Ascending aorta (tissue), 2 donors: ENCODE results near the gene FAAH. TPM values are rescaled to one million over a fixed set of nuclear protein-coding genes. Genes with fewer than 3 reads are reported as not detected.

Experiments used
- DNase-seq, 2 donors: peaks; one replicate each; pipeline ENCODE4 v3.0.0-alpha.2; 2019; ENCODE audit warnings: low spot score in 2 of 2
- H3K27ac ChIP-seq, 2 donors: fragments of 200-600 bp; sonication (generic); one replicate each; pipeline ENCODE4 v1.5.1; 2016 to 2017; ENCODE audit warnings: mild to moderate bottlenecking in 1 of 2
- H3K27me3 ChIP-seq: fragments of 200-600 bp; sonication (generic); one replicate; pipeline ENCODE4 v1.5.1; 2017
- H3K36me3 ChIP-seq, 2 donors: fragments of 200-600 bp; sonication (generic); one replicate each; pipeline ENCODE4 v1.5.1; 2016
- H3K4me1 ChIP-seq, 2 donors: fragments of 200-600 bp; sonication (generic); one replicate each; pipeline ENCODE4 v1.5.1; 2016 to 2017; ENCODE audit warnings: mild to moderate bottlenecking in 1 of 2
- H3K4me3 ChIP-seq, 2 donors: fragments of 200-600 bp; sonication (generic); one replicate each; pipeline ENCODE4 v1.5.1; 2016 to 2017; ENCODE audit warnings: mild to moderate bottlenecking in 1 of 2
- H3K9me3 ChIP-seq, 2 donors: fragments of 200-600 bp; sonication (generic); one replicate each; pipeline ENCODE4 v1.5.1; 2016
- CTCF ChIP-seq, 3 experiments: fragments of 200-600 bp in 2 of 3; fragments of 450-650 bp in 1 of 3; sonication (generic) in 2 of 3; IDR thresholded peaks; one replicate each; pipeline ENCODE4 v1.5.1; 2016 to 2019; ENCODE audit warnings: antibody characterized with exemption in 3 of 3, mild to moderate bottlenecking in 1 of 3, moderate library complexity in 1 of 3
- intact Hi-C: fragments of 100-400 bp; cut with DNase I; formaldehyde crosslinking; loops from one replicate; pipeline ENCODE4 v1.15.1; 2023
- total RNA-seq: library from RNA; depleted of rRNA; stranded (reverse); fragments of >200 nt; gene quantifications from one replicate; pipeline ENCODE4 v1.1.0, GENCODE V29; 2016

Gene FAAH
- total RNA-seq, 1 donor from 2014 or later = 6.0 TPM

GRCh38 chr1:46452931-46453325, 58.8 kb downstream of the FAAH start:
- H3K4me3 ChIP-seq = no peak overlapping the region
- no peak for TF ChIP-seq CTCF (IDR thresholded peaks at IDR 0.05)
- no peaks in the 10 kb centered on the region for H3K9me3 ChIP-seq
- H3K27ac ChIP-seq = no peak overlapping the region
- intact Hi-C loops = no loop called here
- H3K27me3 ChIP-seq = no peaks in the 10 kb centered on the region
- H3K4me1 ChIP-seq = peaks cover 0 to 3% of the 10 kb centered on the region in 2 donors
- no peak for DNase-seq
- H3K36me3 ChIP-seq = no peaks in the 10 kb centered on the region

GRCh38 chr1:46453449-46453848, 59.3 kb downstream of the FAAH start:
- Histone ChIP-seq H3K36me3 (no peaks in the 10 kb centered on the region), H3K4me1 (peaks cover 0 to 3% of the 10 kb centered on the region in 2 donors), H3K4me3 (no peak overlapping the region), H3K27me3 (no peaks in the 10 kb centered on the region), H3K9me3 (no peaks in the 10 kb centered on the region), H3K27ac (no peak overlapping the region)
- no peak for TF ChIP-seq CTCF (IDR thresholded peaks at IDR 0.05)
- intact Hi-C loops = no loop called here
- no peak for DNase-seq

GRCh38 chr1:46455951-46456350, 61.8 kb downstream of the FAAH start:
- no peaks in the 10 kb centered on the region for H3K36me3 ChIP-seq
- DNase-seq = no peak
- no peak overlapping the region for H3K27ac ChIP-seq
- intact Hi-C loops = no loop called here
- H3K4me1 ChIP-seq = no peaks in the 10 kb centered on the region
- no peaks in the 10 kb centered on the region for H3K27me3 ChIP-seq
- TF ChIP-seq CTCF (IDR thresholded peaks at IDR 0.05) = no peak
- no peaks in the 10 kb centered on the region for H3K9me3 ChIP-seq
- no peak overlapping the region for H3K4me3 ChIP-seq

- no peaks in the 10 kb centered on the region for H3K27me3 ChIP-seq
- no peak overlapping the region for H3K27ac ChIP-seq
- intact Hi-C loops = no loop called here
- H3K4me1 ChIP-seq = no peaks in the 10 kb centered on the region
- H3K9me3 ChIP-seq = no peaks in the 10 kb centered on the region
- H3K4me3 ChIP-seq = no peak overlapping the region
- H3K36me3 ChIP-seq = no peaks in the 10 kb centered on the region
- DNase-seq = no peak
- no peak for TF ChIP-seq CTCF (IDR thresholded peaks at IDR 0.05)
These were observed 62.4 kb downstream of the FAAH start for GRCh38 chr1:46456411-46456963.

- Histone ChIP-seq H3K27me3 (no peaks in the 10 kb centered on the region), H3K9me3 (no peaks in the 10 kb centered on the region), H3K27ac (no peak overlapping the region), H3K4me1 (no peaks in the 10 kb centered on the region), H3K4me3 (no peak overlapping the region), H3K36me3 (no peaks in the 10 kb centered on the region)
- DNase-seq = no peak
- TF ChIP-seq CTCF (IDR thresholded peaks at IDR 0.05) = no peak
- intact Hi-C loops = no loop called here
These were observed 63.1 kb downstream of the FAAH start for GRCh38 chr1:46457178-46457577.

- Histone ChIP-seq H3K27ac (no peak overlapping the region), H3K4me3 (no peak overlapping the region), H3K27me3 (no peaks in the 10 kb centered on the region), H3K4me1 (no peaks in the 10 kb centered on the region), H3K9me3 (no peaks in the 10 kb centered on the region), H3K36me3 (no peaks in the 10 kb centered on the region)
- intact Hi-C loops = no loop called here
- no peak for TF ChIP-seq CTCF (IDR thresholded peaks at IDR 0.05)
- no peak for DNase-seq
These were observed 64.1 kb downstream of the FAAH start for GRCh38 chr1:46458190-46458589.
